KMS-11 (cell line): ENCODE data around the gene CNTN1.

ENCODE experiments used
- H2AFZ ChIP-seq: fragments of 200-600 bp; sonication (generic); 2 replicates; pipeline ENCODE4 v1.6.1; 2016; ENCODE audit warnings: antibody characterized with exemption, mixed run types, low read depth
- H3K27ac ChIP-seq: fragments of 200-600 bp; sonication (generic); 2 replicates; pipeline ENCODE4 v1.6.1; 2016; ENCODE audit warnings: mild to moderate bottlenecking, mixed run types
- H3K27me3 ChIP-seq: fragments of 200-600 bp; sonication (generic); 2 replicates; pipeline ENCODE4 v1.6.1; 2017; ENCODE audit warnings: mild to moderate bottlenecking, low read depth, mixed run types, moderate library complexity; ENCODE audit not compliant: insufficient read depth
- H3K36me3 ChIP-seq: fragments of 200-600 bp; sonication (generic); 2 replicates; pipeline ENCODE4 v1.6.1; 2017; ENCODE audit warnings: mild to moderate bottlenecking, mixed run types; ENCODE audit not compliant: insufficient read depth
- H3K4me1 ChIP-seq: fragments of 200-600 bp; sonication (generic); 2 replicates; pipeline ENCODE4 v1.6.1; 2016; ENCODE audit warnings: mild to moderate bottlenecking, low read depth, mixed run types; ENCODE audit not compliant: poor library complexity, severe bottlenecking
- H3K4me2 ChIP-seq: fragments of 200-600 bp; sonication (generic); 2 replicates; pipeline ENCODE4 v1.7.0; 2016; ENCODE audit warnings: mild to moderate bottlenecking, mixed run types
- H3K4me3 ChIP-seq: fragments of 200-600 bp; sonication (generic); IDR thresholded peaks from 2 replicates; pipeline ENCODE4 v1.6.1; 2017; ENCODE audit warnings: low read depth, low read length, mixed read lengths; ENCODE audit not compliant: insufficient read depth
- H3K79me2 ChIP-seq: fragments of 200-600 bp; sonication (generic); 2 replicates; pipeline ENCODE4 v1.6.1; 2016; ENCODE audit warnings: low read depth, mixed run types; ENCODE audit not compliant: insufficient read depth
- H3K9ac ChIP-seq: fragments of 200-600 bp; sonication (generic); 2 replicates; pipeline ENCODE4 v1.6.1; 2016; ENCODE audit warnings: mild to moderate bottlenecking, mixed run types
- H4K20me1 ChIP-seq: fragments of 200-600 bp; sonication (generic); 2 replicates; pipeline ENCODE4 v1.6.1; 2016; ENCODE audit warnings: mild to moderate bottlenecking, mixed run types; ENCODE audit not compliant: insufficient read depth
- CTCF ChIP-seq: fragments of 200-600 bp; sonication (generic); conservative IDR thresholded peaks from 2 replicates; pipeline ENCODE4 v1.6.1; 2017; ENCODE audit warnings: low read depth, mild to moderate bottlenecking, antibody characterized with exemption, low read length, moderate library complexity, mixed read lengths

The CNTN1 gene

DNA sequence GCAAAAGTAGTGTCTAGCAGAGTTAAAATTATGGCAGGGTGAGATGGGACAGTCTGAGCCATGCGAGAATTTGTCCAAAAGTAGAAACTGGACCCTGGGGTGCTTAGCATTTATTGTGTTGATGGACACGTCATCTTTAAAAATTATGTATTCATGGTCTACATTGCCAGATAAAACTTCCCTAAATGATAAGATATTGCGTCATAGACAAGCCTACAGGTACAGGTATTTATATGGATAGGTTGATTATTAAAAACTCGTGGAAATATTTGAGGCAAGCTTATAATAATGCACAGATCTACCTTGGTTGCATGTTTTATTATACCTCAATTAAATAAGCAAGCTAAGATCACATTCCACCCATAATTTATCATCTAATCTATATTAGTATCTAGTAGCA lies 299.9 kb downstream of the CNTN1 start:
- Histone ChIP-seq H3K27me3 (no peaks in the 10 kb centered on the region), H2AFZ (no peak overlapping the region), H3K79me2 (no peaks in the 10 kb centered on the region), H3K27ac (no peak overlapping the region), H3K9ac (no peak overlapping the region), H4K20me1 (no peaks in the 10 kb centered on the region), H3K36me3 (no peaks in the 10 kb centered on the region), H3K4me3 (no peak overlapping the region), H3K4me2 (no peak overlapping the region), H3K4me1 (no peaks in the 10 kb centered on the region)
- TF ChIP-seq CTCF, result no peak

DNA sequence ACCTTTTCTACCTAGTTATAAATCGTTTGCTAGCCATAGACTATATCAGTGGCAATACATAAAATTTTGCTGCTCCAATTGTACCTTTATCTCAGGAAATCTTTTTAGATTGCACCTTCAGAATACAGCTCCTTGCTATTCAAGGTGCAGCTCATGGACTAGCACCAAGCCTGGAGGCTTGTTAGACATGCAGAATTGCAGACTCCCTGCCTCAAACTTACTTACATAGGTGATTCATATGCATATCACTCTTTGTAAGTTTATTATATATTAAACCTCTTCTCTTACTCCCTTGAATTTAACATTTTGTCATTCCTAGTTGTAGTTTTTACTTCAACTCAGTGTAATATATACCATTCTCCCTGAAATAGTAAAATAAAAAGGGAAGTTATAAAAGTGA lies 300.4 kb downstream of the CNTN1 start:
- Histone ChIP-seq H3K4me2 (no peak overlapping the region), H3K4me3 (no peak overlapping the region), H3K9ac (no peak overlapping the region), H2AFZ (no peak overlapping the region), H3K36me3 (no peaks in the 10 kb centered on the region), H3K27ac (no peak overlapping the region), H4K20me1 (no peaks in the 10 kb centered on the region), H3K27me3 (no peaks in the 10 kb centered on the region), H3K79me2 (no peaks in the 10 kb centered on the region), H3K4me1 (no peaks in the 10 kb centered on the region)
- no peak for TF ChIP-seq CTCF

GRCh38 chr12:40993158-40993557 lies 300.9 kb downstream of the CNTN1 start:
- Histone ChIP-seq H3K9ac (no peak overlapping the region), H4K20me1 (no peaks in the 10 kb centered on the region), H3K4me2 (no peak overlapping the region), H3K4me1 (no peaks in the 10 kb centered on the region), H3K27ac (no peak overlapping the region), H3K4me3 (no peak overlapping the region), H3K36me3 (no peaks in the 10 kb centered on the region), H3K79me2 (no peaks in the 10 kb centered on the region), H2AFZ (no peak overlapping the region), H3K27me3 (no peaks in the 10 kb centered on the region)
- TF ChIP-seq CTCF, result no peak

GRCh38 chr12:40996091-40996490 lies 303.9 kb downstream of the CNTN1 start:
- H3K4me2 ChIP-seq, result no peak overlapping the region
- no peaks in the 10 kb centered on the region for H3K4me1 ChIP-seq
- H3K9ac ChIP-seq, result no peak overlapping the region
- no peak overlapping the region for H3K27ac ChIP-seq
- H3K4me3 ChIP-seq, result no peak overlapping the region
- H4K20me1 ChIP-seq, result no peaks in the 10 kb centered on the region
- H3K27me3 ChIP-seq, result no peaks in the 10 kb centered on the region
- TF ChIP-seq CTCF, result no peak
- H3K36me3 ChIP-seq, result no peaks in the 10 kb centered on the region
- H2AFZ ChIP-seq, result no peak overlapping the region
- H3K79me2 ChIP-seq, result no peaks in the 10 kb centered on the region

GRCh38 chr12:40999210-40999609 lies 307.0 kb downstream of the CNTN1 start:
- Histone ChIP-seq H3K4me3 (no peak overlapping the region), H3K79me2 (no peaks in the 10 kb centered on the region), H3K27ac (no peak overlapping the region), H4K20me1 (no peaks in the 10 kb centered on the region), H3K9ac (no peak overlapping the region), H2AFZ (no peak overlapping the region), H3K27me3 (no peaks in the 10 kb centered on the region), H3K4me2 (no peak overlapping the region), H3K4me1 (no peaks in the 10 kb centered on the region), H3K36me3 (no peaks in the 10 kb centered on the region)
- TF ChIP-seq CTCF, result no peak
